Measurements from ENCODE around the gene KIAA1671.

KIAA1671 gene

GRCh38 chr22:24981656-24982055 is 29.1 kb downstream of the KIAA1671 start:
- no peak for DNase-seq (ENCODE audit: low spot score)

GRCh38 chr22:24982301-24983056 is 30.0 kb downstream of the KIAA1671 start:
- DNase-seq (ENCODE audit: low spot score) = no peak

- no peak for DNase-seq (ENCODE audit: low spot score)
Observed at GRCh38 chr22:24983151-24983550, 30.6 kb downstream of the KIAA1671 start.

GRCh38 chr22:24984122-24984521 is 31.6 kb downstream of the KIAA1671 start:
- no peak for DNase-seq (ENCODE audit: low spot score)

GRCh38 chr22:24985826-24986214 is 33.3 kb downstream of the KIAA1671 start:
- no peak for DNase-seq (ENCODE audit: low spot score)

GRCh38 chr22:24986816-24987215 is 34.3 kb downstream of the KIAA1671 start:
- no peak for DNase-seq (ENCODE audit: low spot score)

GRCh38 chr22:24989135-24989534 is 36.6 kb downstream of the KIAA1671 start:
- DNase-seq (ENCODE audit: low spot score) = no peak

- no peak for DNase-seq (ENCODE audit: low spot score)
Observed at GRCh38 chr22:24989541-24989951, 37.0 kb downstream of the KIAA1671 start.

GRCh38 chr22:24990344-24990905 is 37.9 kb downstream of the KIAA1671 start:
- DNase-seq (ENCODE audit: low spot score) = no peak

- no peak for DNase-seq (ENCODE audit: low spot score)
Observed at GRCh38 chr22:24992946-24993345, 40.4 kb downstream of the KIAA1671 start.

- DNase-seq (ENCODE audit: low spot score) = peak; percentile 74
Observed at GRCh38 chr22:24994070-24994763, 41.7 kb downstream of the KIAA1671 start.

GRCh38 chr22:24995649-24996180 is 43.2 kb downstream of the KIAA1671 start:
- no peak for DNase-seq (ENCODE audit: low spot score)

GRCh38 chr22:24996420-24996952 is 44.0 kb downstream of the KIAA1671 start:
- peak; percentile 88 for DNase-seq (ENCODE audit: low spot score)

GRCh38 chr22:24997023-24997422 is 44.5 kb downstream of the KIAA1671 start:
- no peak for DNase-seq (ENCODE audit: low spot score)

- DNase-seq (ENCODE audit: low spot score) = no peak
Observed at GRCh38 chr22:25000686-25001085, 48.2 kb downstream of the KIAA1671 start.

- DNase-seq (ENCODE audit: low spot score) = no peak
Observed at GRCh38 chr22:25002241-25002985, 49.9 kb downstream of the KIAA1671 start.

- DNase-seq (ENCODE audit: low spot score) = no peak
Observed at GRCh38 chr22:25006354-25006753, 53.8 kb downstream of the KIAA1671 start.

- DNase-seq (ENCODE audit: low spot score) = no peak
Observed at GRCh38 chr22:25007444-25008106, 55.1 kb downstream of the KIAA1671 start.

GRCh38 chr22:25008666-25009065 is 56.1 kb downstream of the KIAA1671 start:
- DNase-seq (ENCODE audit: low spot score) = no peak

- DNase-seq (ENCODE audit: low spot score) = no peak
Observed at GRCh38 chr22:25012741-25013143, 60.2 kb downstream of the KIAA1671 start.

- DNase-seq (ENCODE audit: low spot score) = no peak
Observed at GRCh38 chr22:25013607-25014006, 61.1 kb downstream of the KIAA1671 start.
